K562 (cell line): ENCODE measurements around the gene STPG2.

Experiments used
- NFYB ChIP-seq: IDR thresholded peaks from 2 replicates; pipeline ENCODE4 v1.6.1; 2011; ENCODE audit warnings: mild to moderate bottlenecking, moderate library complexity; ENCODE audit not compliant: insufficient read length; ENCODE audit errors: extremely low read depth
- POLR2A ChIP-seq: fragments of 450-650 bp; conservative IDR thresholded peaks from 2 replicates; pipeline ENCODE4 v1.6.1; 2016
- POLR2AphosphoS2 ChIP-seq: IDR thresholded peaks from 2 replicates; pipeline ENCODE4 v1.6.1; 2012; ENCODE audit warnings: low read length, improper control_type of control experiment
- POLR2AphosphoS5 ChIP-seq: IDR thresholded peaks from 2 replicates; pipeline ENCODE4 v1.6.1; 2011; ENCODE audit warnings: mild to moderate bottlenecking, low read depth, low read length, moderate library complexity; ENCODE audit not compliant: control insufficient read depth, insufficient read depth
- TF ChIP-seq, protein P1 (sequence below), 2 experiments: IDR thresholded peaks; 2 replicates each; pipeline ENCODE4 v1.6.1; 2012; ENCODE audit warnings: improper control_type of control experiment in 2 of 2, low read depth in 2 of 2, low read length in 2 of 2, borderline replicate concordance in 1 of 2

- TF ChIP-seq NFYB (no peak), POLR2AphosphoS5 (no peak), POLR2AphosphoS2 (no peak), POLR2A (no peak)
- TF ChIP-seq, protein P1, sequence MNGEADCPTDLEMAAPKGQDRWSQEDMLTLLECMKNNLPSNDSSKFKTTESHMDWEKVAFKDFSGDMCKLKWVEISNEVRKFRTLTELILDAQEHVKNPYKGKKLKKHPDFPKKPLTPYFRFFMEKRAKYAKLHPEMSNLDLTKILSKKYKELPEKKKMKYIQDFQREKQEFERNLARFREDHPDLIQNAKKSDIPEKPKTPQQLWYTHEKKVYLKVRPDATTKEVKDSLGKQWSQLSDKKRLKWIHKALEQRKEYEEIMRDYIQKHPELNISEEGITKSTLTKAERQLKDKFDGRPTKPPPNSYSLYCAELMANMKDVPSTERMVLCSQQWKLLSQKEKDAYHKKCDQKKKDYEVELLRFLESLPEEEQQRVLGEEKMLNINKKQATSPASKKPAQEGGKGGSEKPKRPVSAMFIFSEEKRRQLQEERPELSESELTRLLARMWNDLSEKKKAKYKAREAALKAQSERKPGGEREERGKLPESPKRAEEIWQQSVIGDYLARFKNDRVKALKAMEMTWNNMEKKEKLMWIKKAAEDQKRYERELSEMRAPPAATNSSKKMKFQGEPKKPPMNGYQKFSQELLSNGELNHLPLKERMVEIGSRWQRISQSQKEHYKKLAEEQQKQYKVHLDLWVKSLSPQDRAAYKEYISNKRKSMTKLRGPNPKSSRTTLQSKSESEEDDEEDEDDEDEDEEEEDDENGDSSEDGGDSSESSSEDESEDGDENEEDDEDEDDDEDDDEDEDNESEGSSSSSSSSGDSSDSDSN (IDR thresholded peaks at IDR 0.05; ENCODE audit: borderline replicate concordance in 1 of 2, low read depth in 2 of 2, low read length in 2 of 2) = no peak
Measured at GRCh38 chr4:97759785-97760184, 383.5 kb downstream of the STPG2 start.
